Measurements from ENCODE around the gene TMEM201. TPM values are rescaled to one million over a fixed set of nuclear protein-coding genes. Genes with fewer than 3 reads are reported as not detected.

The TMEM201 gene
- total RNA-seq, 1 experiment from 2014 or later = 49.0 TPM

DNA sequence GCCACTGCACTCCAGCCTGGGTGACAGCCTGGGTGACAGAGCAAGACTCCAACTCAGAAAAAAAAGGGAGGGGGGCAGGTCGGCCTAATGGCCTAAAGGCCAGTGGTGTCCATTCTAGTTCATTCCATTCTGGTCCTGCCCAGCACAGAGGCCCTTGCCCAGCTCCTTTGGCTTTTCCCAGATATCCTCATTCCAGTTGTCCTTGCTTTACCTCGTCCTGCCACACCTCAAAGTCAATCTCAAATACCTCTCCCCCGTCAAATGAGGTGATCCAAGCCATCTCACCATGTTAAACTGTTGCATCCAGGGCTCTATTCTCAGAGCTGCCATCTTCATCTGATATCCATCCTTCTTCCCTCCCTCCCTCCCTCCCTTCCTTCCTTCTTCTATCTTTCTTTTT lies 42.9 kb downstream of the TMEM201 start:
- TF ChIP-seq, protein P1, sequence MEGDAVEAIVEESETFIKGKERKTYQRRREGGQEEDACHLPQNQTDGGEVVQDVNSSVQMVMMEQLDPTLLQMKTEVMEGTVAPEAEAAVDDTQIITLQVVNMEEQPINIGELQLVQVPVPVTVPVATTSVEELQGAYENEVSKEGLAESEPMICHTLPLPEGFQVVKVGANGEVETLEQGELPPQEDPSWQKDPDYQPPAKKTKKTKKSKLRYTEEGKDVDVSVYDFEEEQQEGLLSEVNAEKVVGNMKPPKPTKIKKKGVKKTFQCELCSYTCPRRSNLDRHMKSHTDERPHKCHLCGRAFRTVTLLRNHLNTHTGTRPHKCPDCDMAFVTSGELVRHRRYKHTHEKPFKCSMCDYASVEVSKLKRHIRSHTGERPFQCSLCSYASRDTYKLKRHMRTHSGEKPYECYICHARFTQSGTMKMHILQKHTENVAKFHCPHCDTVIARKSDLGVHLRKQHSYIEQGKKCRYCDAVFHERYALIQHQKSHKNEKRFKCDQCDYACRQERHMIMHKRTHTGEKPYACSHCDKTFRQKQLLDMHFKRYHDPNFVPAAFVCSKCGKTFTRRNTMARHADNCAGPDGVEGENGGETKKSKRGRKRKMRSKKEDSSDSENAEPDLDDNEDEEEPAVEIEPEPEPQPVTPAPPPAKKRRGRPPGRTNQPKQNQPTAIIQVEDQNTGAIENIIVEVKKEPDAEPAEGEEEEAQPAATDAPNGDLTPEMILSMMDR (conservative IDR thresholded peaks at IDR 0.05; ENCODE audit: low read depth, low read length) = no peak
- TF ChIP-seq EZH2 (IDR thresholded peaks at IDR 0.05; ENCODE audit: borderline replicate concordance, low read depth, low read length, poor library complexity, severe bottlenecking) = no peak
- no peaks in the 10 kb centered on the region for H3K27me3 ChIP-seq (replicated peaks; ENCODE audit: insufficient read depth, low read depth, low read length, poor library complexity)
- H3K4me1 ChIP-seq (ENCODE audit: insufficient read depth, low read length, poor library complexity, severe bottlenecking) = no peaks in the 10 kb centered on the region
- intact Hi-C loops (cut with micrococcal nuclease; ENCODE audit: unreplicated experiment) = no loop called here
- no peak overlapping the region for H3K27ac ChIP-seq (ENCODE audit: low read depth, low read length, poor library complexity, severe bottlenecking)
- no peaks in the 10 kb centered on the region for H3K36me3 ChIP-seq (ENCODE audit: insufficient read depth, low read length, poor library complexity, severe bottlenecking)
- H3K9me3 ChIP-seq (ENCODE audit: low read depth, low read length, poor library complexity, severe bottlenecking) = no peaks in the 10 kb centered on the region
- BruUV-seq (replicated peaks) = no TSS peak
- POLR2A ChIA-PET (ENCODE audit: low non-redundant PET) = no interaction called here
- no peak overlapping the region for H3K4me3 ChIP-seq (ENCODE audit: low read depth, low read length, poor library complexity, severe bottlenecking)
- no peak for DNase-seq (ENCODE audit: low spot score)
- CTCF ChIA-PET = no interaction called here

DNA sequence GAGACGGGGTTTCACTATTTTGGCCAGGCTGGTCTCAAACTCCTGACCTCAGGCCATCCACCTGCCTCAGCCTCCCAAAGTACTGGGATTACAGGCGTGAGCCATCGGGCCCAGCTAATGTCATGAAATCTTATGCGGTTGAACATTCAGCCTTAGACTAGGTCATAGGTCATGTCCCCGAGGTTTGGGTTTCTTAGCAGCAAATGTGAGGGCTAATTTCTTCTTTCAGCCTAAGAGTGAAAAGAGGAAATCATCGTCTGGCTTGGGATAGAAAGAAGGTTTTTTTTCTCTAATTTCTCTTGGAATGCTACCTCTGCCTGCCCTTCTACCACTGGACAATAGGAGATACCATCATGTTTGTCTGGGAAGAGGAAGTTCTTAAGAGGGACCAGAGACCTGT lies 44.8 kb downstream of the TMEM201 start:
- CTCF ChIA-PET = no interaction called here
- Histone ChIP-seq H3K4me3 (ENCODE audit: low read depth, low read length, poor library complexity, severe bottlenecking) (no peak overlapping the region), H3K9me3 (ENCODE audit: low read depth, low read length, poor library complexity, severe bottlenecking) (no peaks in the 10 kb centered on the region), H3K27me3 (replicated peaks; ENCODE audit: insufficient read depth, low read depth, low read length, poor library complexity) (no peaks in the 10 kb centered on the region), H3K27ac (ENCODE audit: low read depth, low read length, poor library complexity, severe bottlenecking) (no peak overlapping the region), H3K36me3 (ENCODE audit: insufficient read depth, low read length, poor library complexity, severe bottlenecking) (no peaks in the 10 kb centered on the region), H3K4me1 (ENCODE audit: insufficient read depth, low read length, poor library complexity, severe bottlenecking) (no peaks in the 10 kb centered on the region)
- intact Hi-C loops (cut with micrococcal nuclease; ENCODE audit: unreplicated experiment) = no loop called here
- no TSS peak for BruUV-seq (replicated peaks)
- DNase-seq (ENCODE audit: low spot score) = no peak
- TF ChIP-seq, protein P1 (conservative IDR thresholded peaks at IDR 0.05; ENCODE audit: low read depth, low read length) = no peak
- TF ChIP-seq EZH2 (IDR thresholded peaks at IDR 0.05; ENCODE audit: borderline replicate concordance, low read depth, low read length, poor library complexity, severe bottlenecking) = no peak
- POLR2A ChIA-PET (ENCODE audit: low non-redundant PET) = no interaction called here

DNA sequence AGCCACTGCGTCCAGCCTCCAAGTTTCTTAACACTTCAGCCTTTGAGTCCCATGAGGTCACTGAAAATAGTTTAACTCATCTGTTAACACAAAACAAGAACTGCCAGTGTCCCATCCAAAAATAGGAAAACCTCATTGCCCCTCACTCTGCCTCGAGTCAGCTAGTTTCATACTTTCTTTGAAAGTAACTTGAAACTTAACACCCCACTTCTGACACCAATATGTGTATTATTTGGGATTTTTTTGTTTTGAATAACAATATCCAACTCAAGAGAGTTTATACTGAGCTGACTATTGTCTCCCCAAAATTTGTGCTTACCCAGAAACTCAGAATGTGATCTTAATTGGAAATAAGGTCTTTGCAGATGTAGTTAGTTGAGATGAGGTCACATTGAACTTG lies 45.9 kb downstream of the TMEM201 start:
- Histone ChIP-seq H3K9me3 (ENCODE audit: low read depth, low read length, poor library complexity, severe bottlenecking) (no peaks in the 10 kb centered on the region), H3K27me3 (replicated peaks; ENCODE audit: insufficient read depth, low read depth, low read length, poor library complexity) (no peaks in the 10 kb centered on the region), H3K4me3 (ENCODE audit: low read depth, low read length, poor library complexity, severe bottlenecking) (no peak overlapping the region), H3K4me1 (ENCODE audit: insufficient read depth, low read length, poor library complexity, severe bottlenecking) (no peaks in the 10 kb centered on the region), H3K36me3 (ENCODE audit: insufficient read depth, low read length, poor library complexity, severe bottlenecking) (no peaks in the 10 kb centered on the region), H3K27ac (ENCODE audit: low read depth, low read length, poor library complexity, severe bottlenecking) (no peak overlapping the region)
- intact Hi-C loops (cut with micrococcal nuclease; ENCODE audit: unreplicated experiment) = no loop called here
- POLR2A ChIA-PET (ENCODE audit: low non-redundant PET) = no interaction called here
- no TSS peak for BruUV-seq (replicated peaks)
- no peak for DNase-seq (ENCODE audit: low spot score)
- TF ChIP-seq, protein P1 (conservative IDR thresholded peaks at IDR 0.05; ENCODE audit: low read depth, low read length) = no peak
- no peak for TF ChIP-seq EZH2 (IDR thresholded peaks at IDR 0.05; ENCODE audit: borderline replicate concordance, low read depth, low read length, poor library complexity, severe bottlenecking)
- CTCF ChIA-PET = no interaction called here

All from A673 (cell line).